Measurements from ENCODE around the gene IPO11. TPM values are rescaled to one million over a fixed set of nuclear protein-coding genes. Genes with fewer than 3 reads are reported as not detected.

The IPO11 gene
- total and polyA plus RNA-seq, 2 experiments from 2014 or later = 18.7 to 64.7 TPM

DNA sequence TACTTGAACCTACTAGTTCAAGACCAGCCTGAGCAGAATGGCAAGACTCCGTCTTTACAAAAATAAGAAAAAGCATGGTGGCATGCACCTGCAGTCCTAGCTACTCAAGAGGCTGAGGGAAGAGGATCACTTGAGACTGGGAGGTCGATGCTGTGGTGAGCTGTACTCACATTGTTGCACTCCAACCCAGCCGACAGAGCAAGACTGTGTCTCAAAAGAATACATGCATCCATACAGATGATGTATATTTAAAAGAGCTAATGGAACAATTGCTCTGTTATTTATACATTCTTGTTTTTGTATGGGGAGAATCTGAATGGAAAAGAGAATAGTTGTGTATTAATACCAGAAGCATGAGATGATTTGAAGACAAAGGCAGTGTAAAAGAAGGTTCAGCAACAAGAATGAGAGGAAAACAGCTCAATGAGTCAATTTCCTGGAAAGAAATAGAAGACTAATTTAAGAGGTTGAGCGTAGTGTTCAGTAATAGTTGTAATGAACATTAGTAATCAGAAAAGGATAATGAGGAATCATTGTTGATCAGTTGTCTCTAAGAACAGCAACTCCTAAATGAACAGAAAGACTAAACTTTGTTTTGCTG is 164.1 kb downstream of the IPO11 start:
- H3K4me1 Mint-ChIP-seq = peaks cover 4% of the 10 kb centered on the region
- TF ChIP-seq JUNB (IDR thresholded peaks at IDR 0.05; ENCODE audit: unreplicated experiment) (no peak), POLR2AphosphoS5 (IDR thresholded peaks at IDR 0.05; ENCODE audit: low read depth) (no peak), NANOG (IDR thresholded peaks at IDR 0.05; ENCODE audit: borderline replicate concordance) (no peak), ZNF331 (CRISPR knock-in tag; IDR thresholded peaks at IDR 0.05; ENCODE audit: low read depth) (no peak), ZNF114 (CRISPR knock-in tag; IDR thresholded peaks at IDR 0.05) (no peak), EZH2 (IDR thresholded peaks at IDR 0.05; ENCODE audit: low read depth, unreplicated experiment) (no peak), ETS1 (IDR thresholded peaks at IDR 0.05) (no peak), CREB1 (CRISPR knock-in tag; IDR thresholded peaks at IDR 0.05; ENCODE audit: low read depth) (no peak), EZH2phosphoT487 (IDR thresholded peaks at IDR 0.05; ENCODE audit: unreplicated experiment) (no peak), STAT1 (IDR thresholded peaks at IDR 0.05; ENCODE audit: unreplicated experiment) (no peak)
- TF ChIP-seq, protein P1, sequence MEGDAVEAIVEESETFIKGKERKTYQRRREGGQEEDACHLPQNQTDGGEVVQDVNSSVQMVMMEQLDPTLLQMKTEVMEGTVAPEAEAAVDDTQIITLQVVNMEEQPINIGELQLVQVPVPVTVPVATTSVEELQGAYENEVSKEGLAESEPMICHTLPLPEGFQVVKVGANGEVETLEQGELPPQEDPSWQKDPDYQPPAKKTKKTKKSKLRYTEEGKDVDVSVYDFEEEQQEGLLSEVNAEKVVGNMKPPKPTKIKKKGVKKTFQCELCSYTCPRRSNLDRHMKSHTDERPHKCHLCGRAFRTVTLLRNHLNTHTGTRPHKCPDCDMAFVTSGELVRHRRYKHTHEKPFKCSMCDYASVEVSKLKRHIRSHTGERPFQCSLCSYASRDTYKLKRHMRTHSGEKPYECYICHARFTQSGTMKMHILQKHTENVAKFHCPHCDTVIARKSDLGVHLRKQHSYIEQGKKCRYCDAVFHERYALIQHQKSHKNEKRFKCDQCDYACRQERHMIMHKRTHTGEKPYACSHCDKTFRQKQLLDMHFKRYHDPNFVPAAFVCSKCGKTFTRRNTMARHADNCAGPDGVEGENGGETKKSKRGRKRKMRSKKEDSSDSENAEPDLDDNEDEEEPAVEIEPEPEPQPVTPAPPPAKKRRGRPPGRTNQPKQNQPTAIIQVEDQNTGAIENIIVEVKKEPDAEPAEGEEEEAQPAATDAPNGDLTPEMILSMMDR (conservative IDR thresholded peaks at IDR 0.05; ENCODE audit: low read depth in 2 of 2) = no peak
- TF ChIP-seq, protein P2, sequence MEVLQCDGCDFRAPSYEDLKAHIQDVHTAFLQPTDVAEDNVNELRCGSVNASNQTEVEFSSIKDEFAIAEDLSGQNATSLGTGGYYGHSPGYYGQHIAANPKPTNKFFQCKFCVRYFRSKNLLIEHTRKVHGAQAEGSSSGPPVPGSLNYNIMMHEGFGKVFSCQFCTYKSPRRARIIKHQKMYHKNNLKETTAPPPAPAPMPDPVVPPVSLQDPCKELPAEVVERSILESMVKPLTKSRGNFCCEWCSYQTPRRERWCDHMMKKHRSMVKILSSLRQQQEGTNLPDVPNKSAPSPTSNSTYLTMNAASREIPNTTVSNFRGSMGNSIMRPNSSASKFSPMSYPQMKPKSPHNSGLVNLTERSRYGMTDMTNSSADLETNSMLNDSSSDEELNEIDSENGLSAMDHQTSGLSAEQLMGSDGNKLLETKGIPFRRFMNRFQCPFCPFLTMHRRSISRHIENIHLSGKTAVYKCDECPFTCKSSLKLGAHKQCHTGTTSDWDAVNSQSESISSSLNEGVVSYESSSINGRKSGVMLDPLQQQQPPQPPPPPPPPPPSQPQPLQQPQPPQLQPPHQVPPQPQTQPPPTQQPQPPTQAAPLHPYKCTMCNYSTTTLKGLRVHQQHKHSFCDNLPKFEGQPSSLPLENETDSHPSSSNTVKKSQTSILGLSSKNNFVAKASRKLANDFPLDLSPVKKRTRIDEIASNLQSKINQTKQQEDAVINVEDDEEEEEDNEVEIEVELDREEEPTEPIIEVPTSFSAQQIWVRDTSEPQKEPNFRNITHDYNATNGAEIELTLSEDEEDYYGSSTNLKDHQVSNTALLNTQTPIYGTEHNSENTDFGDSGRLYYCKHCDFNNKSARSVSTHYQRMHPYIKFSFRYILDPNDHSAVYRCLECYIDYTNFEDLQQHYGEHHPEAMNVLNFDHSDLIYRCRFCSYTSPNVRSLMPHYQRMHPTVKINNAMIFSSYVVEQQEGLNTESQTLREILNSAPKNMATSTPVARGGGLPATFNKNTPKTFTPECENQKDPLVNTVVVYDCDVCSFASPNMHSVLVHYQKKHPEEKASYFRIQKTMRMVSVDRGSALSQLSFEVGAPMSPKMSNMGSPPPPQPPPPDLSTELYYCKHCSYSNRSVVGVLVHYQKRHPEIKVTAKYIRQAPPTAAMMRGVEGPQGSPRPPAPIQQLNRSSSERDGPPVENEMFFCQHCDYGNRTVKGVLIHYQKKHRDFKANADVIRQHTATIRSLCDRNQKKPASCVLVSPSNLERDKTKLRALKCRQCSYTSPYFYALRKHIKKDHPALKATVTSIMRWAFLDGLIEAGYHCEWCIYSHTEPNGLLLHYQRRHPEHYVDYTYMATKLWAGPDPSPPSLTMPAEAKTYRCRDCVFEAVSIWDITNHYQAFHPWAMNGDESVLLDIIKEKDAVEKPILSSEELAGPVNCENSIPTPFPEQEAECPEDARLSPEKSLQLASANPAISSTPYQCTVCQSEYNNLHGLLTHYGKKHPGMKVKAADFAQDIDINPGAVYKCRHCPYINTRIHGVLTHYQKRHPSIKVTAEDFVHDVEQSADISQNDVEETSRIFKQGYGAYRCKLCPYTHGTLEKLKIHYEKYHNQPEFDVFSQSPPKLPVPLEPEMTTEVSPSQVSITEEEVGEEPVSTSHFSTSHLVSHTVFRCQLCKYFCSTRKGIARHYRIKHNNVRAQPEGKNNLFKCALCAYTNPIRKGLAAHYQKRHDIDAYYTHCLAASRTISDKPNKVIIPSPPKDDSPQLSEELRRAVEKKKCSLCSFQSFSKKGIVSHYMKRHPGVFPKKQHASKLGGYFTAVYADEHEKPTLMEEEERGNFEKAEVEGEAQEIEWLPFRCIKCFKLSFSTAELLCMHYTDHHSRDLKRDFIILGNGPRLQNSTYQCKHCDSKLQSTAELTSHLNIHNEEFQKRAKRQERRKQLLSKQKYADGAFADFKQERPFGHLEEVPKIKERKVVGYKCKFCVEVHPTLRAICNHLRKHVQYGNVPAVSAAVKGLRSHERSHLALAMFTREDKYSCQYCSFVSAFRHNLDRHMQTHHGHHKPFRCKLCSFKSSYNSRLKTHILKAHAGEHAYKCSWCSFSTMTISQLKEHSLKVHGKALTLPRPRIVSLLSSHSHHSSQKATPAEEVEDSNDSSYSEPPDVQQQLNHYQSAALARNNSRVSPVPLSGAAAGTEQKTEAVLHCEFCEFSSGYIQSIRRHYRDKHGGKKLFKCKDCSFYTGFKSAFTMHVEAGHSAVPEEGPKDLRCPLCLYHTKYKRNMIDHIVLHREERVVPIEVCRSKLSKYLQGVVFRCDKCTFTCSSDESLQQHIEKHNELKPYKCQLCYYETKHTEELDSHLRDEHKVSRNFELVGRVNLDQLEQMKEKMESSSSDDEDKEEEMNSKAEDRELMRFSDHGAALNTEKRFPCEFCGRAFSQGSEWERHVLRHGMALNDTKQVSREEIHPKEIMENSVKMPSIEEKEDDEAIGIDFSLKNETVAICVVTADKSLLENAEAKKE (CRISPR knock-in tag; IDR thresholded peaks at IDR 0.05) = no peak
- TF ChIP-seq, protein P3, sequence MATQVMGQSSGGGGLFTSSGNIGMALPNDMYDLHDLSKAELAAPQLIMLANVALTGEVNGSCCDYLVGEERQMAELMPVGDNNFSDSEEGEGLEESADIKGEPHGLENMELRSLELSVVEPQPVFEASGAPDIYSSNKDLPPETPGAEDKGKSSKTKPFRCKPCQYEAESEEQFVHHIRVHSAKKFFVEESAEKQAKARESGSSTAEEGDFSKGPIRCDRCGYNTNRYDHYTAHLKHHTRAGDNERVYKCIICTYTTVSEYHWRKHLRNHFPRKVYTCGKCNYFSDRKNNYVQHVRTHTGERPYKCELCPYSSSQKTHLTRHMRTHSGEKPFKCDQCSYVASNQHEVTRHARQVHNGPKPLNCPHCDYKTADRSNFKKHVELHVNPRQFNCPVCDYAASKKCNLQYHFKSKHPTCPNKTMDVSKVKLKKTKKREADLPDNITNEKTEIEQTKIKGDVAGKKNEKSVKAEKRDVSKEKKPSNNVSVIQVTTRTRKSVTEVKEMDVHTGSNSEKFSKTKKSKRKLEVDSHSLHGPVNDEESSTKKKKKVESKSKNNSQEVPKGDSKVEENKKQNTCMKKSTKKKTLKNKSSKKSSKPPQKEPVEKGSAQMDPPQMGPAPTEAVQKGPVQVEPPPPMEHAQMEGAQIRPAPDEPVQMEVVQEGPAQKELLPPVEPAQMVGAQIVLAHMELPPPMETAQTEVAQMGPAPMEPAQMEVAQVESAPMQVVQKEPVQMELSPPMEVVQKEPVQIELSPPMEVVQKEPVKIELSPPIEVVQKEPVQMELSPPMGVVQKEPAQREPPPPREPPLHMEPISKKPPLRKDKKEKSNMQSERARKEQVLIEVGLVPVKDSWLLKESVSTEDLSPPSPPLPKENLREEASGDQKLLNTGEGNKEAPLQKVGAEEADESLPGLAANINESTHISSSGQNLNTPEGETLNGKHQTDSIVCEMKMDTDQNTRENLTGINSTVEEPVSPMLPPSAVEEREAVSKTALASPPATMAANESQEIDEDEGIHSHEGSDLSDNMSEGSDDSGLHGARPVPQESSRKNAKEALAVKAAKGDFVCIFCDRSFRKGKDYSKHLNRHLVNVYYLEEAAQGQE (IDR thresholded peaks at IDR 0.05; ENCODE audit: unreplicated experiment) = no peak
- no peaks in the 10 kb centered on the region for H3K9me3 Mint-ChIP-seq
- Histone ChIP-seq H4K20me1 (replicated peaks; ENCODE audit: insufficient read depth) (no peaks in the 10 kb centered on the region), H3K4me1 (ENCODE audit: insufficient read depth) (no peaks in the 10 kb centered on the region), H3K79me2 (replicated peaks; ENCODE audit: insufficient read depth) (no peaks in the 10 kb centered on the region), H3K27me3 (ENCODE audit: insufficient read depth) (no peaks in the 10 kb centered on the region), H3K9me2 (ENCODE audit: insufficient read depth) (no peaks in the 10 kb centered on the region), H3K4me2 (no peak overlapping the region), H3F3A (replicated peaks; ENCODE audit: low read depth) (no peaks in the 10 kb centered on the region), H3K4me3 (no peak overlapping the region), H2AFZ (no peak overlapping the region), H3K27ac (ENCODE audit: low read depth) (no peak overlapping the region), H3K36me3 (ENCODE audit: insufficient read depth) (no peaks in the 10 kb centered on the region)
- no peak for DNase-seq (ENCODE audit: low spot score)
- no peak for ATAC-seq
- H3K27ac Mint-ChIP-seq = peak overlapping the region; percentile 0; the same call in 1 of the 2 replicates
- H3K27me3 Mint-ChIP-seq (ENCODE audit: insufficient read depth, low read depth, poor library complexity) = no peaks in the 10 kb centered on the region
- H3K4me3 Mint-ChIP-seq = no peak overlapping the region
- H3K36me3 Mint-ChIP-seq (ENCODE audit: low read depth) = no peaks in the 10 kb centered on the region

Data from GM23338 (cell line).